Cerebellar cortex (tissue), 1 donor: Measurements from ENCODE around the gene POLK.
"Not testable (repeated sequence)": the region's sequence is repeated elsewhere in the genome, so short reads cannot be mapped to it uniquely, and the experiment has no call there.

Source experiments
- DNase-seq: peaks from one replicate; pipeline ENCODE4 v3.0.0-alpha.2; 2015; ENCODE audit warnings: low spot score

Gene POLK

DNA sequence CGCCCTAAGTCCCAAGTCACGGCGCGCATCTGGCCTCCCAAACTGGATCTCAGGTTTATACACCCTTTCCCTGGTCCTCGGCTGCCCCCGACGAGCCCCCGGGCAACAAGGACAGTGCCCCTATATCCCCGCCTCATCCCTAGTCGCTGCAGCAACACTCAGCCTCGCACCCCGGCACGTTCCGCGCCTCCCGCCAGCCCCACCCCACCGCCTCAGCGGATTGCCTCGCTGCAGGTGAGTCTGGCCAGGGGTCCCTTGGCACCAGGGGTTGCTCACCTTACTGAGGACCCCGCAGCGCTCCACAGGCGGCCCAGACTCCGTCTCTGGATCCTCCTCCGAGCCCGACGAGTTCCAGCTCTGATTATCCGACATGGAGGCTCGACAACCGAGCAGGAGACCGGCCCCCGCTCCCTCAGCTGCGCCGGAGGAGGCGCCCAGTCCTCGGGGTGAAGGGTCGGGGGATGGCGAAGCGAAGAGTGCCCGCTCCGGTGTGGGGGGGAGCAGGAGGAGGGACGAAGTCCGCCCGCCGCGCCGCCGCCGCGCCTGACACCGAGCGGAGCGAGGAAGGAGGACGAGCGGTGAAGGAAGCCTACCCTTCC lies 756 bp upstream of the POLK start:
- no peak for DNase-seq

DNA sequence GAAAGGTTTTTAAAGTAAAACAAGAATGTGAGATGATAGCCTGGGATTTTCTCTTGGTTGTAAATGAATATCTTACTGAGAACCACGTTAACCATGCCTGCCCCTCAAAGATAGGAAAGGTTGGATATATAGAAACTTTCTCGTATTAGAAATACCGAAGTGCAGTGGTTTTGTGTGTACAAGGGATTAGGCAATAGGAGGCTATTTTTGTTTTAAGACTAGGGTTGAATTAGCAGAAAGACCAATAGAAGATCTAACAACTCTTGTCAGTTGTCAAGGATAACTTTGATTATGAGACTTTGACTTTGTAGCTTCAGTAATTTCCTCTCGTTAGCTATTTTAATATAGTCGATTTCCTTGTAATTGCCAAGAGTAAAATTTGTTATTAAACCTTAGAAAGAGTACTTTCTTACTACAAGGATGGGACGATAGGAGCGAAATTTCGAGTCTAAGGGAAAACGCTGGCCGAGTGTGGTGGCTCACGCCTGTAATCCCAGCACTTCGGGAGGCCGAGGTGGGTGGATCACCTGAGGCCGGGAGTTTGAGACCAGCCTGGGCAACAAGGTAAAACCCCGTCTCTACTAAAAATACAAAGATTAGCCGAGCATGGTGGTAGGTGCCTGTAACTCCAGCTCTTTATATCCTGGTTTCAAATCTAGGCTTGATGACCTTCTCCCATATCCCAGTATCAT lies 838 bp downstream of the POLK start:
- DNase-seq: no peak

DNA sequence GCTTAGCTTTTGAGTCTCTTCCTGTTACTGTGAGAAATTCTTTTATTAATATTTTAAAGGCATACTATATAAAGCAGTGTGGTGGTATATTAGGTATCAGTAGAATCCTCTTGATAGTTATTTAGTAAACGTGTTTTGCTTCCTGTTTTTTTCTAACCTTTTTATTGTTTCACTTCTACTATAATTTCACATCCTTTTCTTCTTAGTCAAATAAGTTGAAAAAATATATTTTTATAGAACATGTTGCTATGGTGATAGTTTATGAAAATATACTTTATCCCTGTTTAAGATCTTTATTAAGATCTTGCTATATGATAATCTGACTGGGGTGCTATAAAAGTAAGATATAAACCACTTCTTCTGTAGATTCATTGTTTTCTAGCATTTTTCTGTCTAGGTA lies 2.1 kb downstream of the POLK start:
- no peak for DNase-seq

DNA sequence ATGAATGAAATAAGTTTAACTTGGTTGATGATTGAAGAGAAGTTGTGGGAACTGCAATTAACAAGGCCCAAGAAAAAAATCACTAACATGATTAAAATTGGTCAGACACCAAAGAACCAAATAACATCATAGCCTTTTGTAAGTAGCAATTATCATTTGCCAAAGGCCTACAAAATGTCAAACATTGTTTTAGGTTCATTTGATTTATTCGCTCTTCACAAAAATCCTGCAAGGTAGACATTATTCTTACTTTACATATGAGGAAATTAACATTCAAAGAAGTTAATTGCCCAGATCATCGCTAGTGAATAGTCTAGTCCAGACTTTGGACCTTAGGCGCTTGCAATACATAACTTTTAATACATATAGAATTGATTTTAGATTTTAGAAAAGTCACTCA lies 2.6 kb downstream of the POLK start:
- no peak for DNase-seq

DNA sequence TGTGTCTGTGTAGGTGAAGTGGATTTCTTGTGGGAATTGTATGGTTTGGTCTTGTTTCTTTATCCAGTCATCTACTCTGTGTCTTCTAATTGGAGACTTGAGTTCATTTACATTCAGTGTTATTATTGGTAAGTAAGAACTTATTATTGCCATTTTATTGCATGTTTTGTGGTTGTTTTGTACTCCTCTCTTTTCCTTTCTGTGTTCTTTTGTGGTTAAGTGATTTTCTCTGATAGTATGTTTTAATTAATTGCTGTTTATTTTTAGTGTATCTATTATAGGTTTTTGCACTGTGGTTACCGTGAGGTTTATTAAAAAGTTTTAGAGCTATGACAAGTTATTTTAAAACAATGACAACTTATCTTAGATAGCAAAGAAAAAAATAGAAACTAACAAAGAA lies 8.1 kb downstream of the POLK start:
- DNase-seq: no peak

DNA sequence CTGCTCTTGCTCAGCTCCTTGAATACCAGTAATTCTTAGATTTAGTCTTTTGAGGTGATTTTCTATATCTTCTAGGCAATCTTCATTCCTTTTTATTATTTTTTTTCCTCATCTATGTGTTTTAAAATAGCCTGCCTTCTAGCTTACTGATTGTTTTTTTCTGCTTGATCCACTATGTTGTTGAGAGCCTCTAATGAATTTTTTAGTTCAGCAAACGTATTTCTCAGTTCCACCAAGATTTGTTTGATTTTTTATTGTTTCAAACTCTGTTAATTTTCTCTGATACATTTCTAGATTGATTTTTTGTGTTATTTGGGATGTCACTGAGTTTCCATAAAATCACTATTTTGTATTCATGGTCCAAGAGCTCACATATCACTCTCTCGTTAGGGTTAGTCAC lies 9.5 kb downstream of the POLK start:
- DNase-seq: no peak

DNA sequence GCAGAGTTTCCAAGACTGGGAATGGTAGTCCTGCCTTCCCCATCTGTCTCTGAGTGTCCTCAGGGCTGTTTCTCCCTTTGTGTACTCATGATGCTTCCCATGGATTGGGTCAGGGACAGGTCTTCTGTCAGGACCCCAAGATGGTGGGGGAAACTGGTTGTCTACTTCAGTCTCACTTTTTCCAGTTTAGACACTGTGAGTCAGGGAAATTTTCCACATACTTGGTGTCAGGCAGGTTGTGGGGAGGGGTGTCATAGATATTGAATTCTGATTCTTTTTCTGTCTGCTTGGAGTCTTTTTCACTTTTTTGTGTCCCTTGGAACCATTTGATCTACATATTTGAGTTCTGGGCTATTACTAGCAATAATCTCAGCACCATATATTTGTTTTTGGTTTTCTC lies 10.3 kb downstream of the POLK start:
- no peak for DNase-seq

DNA sequence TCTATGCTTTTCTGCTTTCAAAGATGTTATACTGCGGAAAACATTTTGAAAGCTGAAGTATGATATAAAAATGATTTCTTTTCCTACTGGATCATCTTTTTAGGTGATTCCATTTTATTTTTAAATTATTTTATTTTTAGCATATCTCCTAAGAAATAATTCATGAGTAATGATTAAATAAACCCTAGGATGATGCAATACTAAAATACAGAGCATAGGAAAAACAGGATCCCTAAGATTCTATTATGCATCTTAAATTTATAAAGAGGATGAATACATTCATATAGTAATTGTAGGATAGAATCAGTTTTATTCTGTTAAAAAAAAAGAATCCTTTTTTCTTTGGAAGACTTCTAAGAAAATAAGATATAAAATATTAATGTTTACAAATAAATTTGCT lies 10.9 kb downstream of the POLK start:
- no peak for DNase-seq

DNA sequence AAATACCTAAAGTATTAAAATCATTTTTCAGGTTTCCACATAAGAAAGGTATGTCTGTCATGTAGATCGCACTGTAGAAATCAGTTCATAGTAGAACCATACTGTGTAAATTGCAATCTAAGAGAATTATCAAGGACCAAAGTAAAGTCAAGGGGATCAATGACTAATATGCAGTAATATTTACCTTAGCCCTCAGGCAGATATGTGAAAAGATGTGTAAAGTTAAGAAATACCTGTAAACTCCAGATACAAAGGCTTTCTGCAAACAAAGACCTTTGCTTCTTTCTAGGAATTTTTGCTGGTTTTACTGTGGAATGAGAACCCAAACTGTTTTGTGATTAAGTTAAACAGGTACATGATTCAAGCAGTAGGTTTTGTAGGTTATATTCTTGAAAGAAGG lies 11.6 kb downstream of the POLK start:
- DNase-seq: no peak

DNA sequence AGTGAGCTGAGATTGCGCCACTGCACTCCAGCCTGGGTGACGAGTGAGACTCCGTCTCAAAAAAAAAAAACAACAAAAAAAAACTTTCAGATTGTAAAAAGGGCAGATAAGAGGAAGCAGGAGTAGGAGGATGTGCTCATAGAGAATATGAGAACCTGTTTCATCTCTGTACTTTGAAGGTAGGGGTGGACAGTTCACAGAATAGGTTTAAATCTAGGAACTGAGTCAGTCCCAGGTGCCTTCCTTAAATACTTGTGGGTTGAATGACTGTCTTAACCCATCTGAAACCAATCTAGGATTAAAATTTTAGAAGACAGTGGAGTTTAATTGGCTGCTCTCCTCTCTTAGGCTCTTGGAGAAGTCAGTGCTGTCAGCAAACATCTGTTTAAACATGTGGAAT lies 12.4 kb downstream of the POLK start:
- DNase-seq: no peak

DNA sequence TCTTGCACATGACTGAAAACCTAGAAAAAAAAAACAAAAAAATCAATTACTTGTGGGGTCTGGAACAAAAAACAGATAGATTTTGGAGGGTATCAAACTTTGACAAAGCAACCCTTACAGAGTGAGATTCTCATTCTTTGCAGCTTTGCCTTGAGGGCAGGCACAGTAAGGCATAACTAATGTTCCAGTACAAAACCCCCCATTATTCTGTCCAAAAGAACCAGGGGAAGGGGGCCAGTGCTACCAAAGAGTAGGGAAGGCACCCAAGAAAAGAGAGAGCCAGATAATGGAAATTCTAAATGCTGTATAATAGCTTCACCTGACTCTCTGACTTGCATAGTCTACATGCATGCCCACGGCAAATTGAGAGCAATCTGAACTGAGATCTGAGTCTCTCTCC lies 12.9 kb downstream of the POLK start:
- no peak for DNase-seq

DNA sequence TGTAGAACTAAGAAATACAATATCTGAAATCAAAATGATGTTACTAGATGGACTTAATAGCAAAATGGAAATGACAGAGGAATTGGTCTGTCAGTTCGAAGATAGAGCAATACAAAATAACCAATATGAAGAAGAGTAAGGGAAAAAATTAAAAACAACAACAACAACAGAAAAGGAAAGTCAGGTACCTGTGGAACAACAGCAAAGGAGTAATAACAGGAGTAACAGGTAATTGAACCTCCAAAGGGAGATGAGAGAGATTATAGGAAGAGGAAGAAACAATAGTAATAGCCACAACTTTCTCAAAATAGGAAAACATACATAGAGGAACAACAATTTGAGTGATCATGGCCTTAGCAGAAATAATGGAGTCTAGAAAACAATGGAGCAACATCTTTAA lies 13.7 kb downstream of the POLK start:
- no peak for DNase-seq

DNA sequence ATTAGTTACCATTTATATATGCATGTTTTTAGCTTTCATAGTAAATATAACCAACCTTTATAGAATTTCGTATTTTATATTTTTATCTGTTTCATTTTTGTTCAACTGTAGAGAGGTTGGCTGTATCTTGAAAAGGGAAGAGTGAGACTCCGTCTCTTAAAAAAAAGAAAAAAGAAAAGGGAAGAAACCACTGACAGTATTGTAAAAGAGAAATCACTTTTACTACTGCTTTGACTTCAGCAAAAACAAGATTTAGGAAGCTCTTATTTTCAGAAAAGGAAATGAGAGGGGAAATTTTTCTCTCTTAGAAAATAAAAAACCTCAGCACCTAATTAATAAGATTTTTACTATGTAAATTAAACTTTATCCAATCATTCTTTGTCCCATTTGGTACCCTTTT lies 14.4 kb downstream of the POLK start:
- DNase-seq: no peak

DNA sequence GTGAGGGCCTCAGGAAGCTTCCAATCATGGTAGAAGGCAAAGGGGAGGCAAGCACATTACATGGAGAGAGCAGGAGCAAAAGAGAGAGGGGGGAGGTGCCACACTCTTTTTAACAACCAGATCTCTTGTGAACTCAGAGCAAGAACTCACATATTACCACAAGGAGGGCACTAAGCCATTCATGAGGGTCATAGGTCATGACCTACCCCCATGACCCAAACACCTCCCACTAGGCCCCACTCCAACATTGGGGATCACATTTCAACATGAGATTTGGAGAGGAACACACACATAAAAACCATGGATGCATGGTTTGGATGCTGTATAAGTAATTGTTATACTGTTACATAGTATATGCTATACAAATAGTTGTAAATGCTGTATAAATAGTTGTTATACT lies 17.5 kb downstream of the POLK start:
- no peak for DNase-seq

DNA sequence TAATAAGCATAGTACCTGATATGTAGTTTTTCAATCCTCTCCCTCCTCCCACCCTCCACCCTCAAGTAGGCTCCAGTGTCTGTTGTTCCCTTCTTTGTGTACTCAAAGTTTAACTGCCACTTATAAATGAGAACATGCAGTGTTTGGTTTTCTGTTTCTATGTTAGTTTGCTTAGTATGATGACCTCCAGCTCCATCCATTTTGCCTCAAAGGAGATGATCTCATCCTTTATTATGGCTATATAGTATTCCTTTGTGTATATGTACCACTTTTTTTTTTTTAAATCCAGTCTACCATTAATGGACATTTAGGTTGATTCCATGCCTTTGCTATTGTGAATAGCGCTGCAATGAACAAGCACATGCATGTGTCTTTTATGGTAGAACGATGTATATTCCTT lies 20.5 kb downstream of the POLK start:
- no peak for DNase-seq

DNA sequence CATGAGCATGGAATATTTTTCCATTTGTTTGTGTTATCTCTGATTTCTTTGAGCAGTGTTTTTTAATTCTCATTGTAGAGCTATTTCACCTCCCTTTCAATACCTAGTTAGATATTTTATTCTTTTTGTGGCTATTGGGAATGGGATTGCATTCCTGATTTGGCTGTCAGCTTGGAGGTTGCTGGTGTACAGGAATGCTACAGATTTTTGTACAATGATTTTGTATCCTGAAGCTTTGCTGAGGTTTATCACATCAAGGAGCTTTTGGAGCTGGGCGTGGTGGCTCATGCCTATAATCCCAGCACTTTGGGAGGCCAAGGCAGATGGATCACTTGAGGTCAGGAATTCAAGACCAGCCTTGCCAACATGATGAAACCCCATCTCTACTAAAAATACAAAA lies 22.0 kb downstream of the POLK start:
- DNase-seq: not testable (repeated sequence)

DNA sequence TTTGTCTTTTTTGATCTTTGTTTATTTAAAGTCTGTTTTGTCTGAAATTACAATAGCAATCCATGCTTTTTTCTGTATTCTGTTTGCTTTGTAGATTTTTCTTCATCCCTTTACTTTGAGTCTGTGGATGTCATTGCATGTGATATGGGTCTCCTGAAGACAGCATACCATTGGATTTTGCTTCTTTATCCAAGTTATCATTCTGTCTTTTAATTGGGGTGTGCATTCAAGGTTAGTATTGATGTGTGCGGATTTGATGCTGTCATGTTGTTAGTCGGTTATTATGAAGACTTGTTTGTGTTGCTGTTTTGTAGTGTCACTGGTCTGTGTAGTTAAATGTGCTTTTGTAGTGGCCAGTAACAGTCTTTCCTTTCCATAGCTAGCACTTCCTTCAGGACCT lies 23.0 kb downstream of the POLK start:
- no peak for DNase-seq

DNA sequence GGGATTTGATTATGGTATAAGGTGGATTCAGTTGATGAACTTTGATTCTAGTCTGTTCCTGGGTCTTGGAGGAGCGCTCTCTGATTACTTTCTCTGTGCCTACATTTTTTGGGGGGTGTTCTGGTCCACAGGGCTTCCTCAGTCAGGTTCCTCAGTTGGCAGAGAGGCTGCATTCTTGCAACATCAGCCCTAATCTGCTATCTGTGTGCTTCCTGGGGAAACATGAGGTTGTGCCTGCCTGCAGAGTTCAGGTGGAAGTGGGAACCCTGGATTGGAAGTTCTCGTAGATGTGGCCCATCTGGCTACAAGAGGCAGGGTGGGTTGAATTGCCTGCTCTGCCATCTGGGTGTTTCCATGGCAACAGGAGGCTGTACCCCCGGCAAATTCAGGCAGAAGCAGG lies 24.5 kb downstream of the POLK start:
- no peak for DNase-seq

DNA sequence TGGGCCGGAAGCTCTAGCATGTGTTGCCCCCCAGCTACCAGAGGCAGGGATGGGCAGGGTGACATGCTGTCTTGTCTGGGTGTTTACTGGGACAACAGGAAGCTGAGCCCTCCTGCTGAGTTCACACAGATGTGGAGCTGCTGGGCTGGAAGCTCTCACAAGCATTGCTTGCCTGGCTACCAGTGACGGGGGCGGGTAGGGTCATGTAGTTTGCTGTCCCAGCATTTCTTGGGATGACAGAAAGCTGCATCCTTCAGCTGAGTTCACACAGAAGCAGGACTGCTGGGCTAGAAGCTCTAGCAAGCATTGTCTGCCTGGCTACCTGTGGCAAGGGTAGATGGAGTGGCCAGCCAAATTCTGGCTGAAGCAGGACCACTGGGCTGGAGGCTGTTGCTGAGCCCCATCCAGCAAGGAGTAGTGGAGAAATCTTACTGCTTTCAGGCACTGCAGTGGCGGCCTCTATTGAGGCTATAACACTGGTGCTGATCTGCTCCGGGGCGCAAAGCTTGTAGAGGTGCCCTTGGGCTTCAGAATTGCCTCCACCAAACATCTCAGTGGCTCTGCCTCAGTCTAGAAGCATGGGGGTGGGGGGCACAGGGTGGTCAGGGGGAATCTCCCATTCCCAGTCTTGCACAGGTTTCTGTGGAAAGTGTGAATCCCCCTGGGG lies 25.1 kb downstream of the POLK start:
- DNase-seq: no peak

DNA sequence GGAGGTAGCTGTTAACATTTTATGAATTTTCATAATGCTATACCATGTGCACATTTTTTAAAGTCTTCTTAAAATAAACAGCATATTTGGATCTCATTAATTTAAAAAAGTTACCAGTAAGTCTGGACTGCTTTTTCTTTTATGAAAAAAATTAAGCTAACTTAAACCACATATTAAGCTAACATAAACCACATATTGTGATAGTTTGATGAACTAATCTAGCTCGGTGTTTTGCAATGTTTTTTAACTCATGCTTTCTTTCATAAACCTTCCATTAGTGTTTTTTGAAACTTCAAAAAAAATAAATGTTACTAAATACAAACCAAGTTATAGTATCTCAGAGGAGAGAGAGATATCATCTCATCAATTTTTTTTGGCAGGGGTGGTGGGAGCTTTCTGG lies 26.5 kb downstream of the POLK start:
- no peak for DNase-seq

DNA sequence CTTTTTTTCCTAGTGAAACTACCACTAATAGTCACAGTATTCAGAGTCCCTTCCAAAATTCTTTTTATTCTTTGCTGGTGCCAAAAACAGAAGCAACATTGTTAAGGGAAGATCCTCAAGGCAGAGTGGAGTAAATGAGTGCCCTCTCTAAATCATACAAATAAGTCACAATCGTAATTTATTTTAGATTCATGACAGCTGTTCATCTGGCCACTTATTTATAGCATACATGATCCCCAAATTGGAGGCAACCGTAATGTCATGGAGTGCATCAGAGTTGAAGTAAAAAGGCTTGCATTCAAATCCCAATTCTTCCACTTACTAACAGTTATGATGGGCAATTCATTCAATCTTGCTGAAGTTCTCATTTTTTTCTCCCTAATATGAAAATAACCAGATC lies 33.4 kb downstream of the POLK start:
- DNase-seq: no peak

DNA sequence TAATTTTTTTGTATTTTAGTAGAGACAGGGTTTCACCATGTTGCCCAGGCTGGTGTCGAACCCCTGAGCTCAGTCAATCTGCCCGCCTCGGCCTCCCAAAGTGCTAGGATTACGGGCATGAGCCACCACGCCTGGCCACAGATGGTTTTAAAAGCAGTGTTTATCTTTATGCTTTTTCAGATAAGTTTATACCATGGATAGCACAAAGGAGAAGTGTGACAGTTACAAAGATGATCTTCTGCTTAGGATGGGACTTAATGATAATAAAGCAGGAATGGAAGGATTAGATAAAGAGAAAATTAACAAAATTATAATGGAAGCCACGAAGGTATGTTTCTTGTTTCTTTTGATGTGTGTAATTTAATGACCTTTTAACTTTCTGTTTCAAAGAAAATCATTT lies 35.1 kb downstream of the POLK start:
- DNase-seq: no peak

DNA sequence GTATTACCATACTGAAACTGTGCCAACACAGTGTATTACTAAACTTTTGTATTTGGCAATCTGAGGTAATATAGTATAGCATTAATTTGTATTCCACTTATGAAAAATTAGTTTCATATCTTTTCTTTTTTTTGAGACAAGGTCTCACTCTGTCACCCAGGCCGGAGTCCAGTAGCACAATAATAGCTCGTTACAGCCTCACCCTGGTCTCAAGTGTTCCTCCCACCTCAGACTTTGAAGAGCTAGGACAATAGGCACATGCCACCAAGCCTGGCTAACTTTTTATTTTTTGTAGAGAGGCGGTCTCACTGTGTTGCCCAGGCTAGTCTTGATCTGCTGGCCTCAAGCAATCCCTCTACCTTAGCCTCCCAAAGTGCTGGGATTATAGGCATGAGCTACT lies 36.1 kb downstream of the POLK start:
- no peak for DNase-seq

DNA sequence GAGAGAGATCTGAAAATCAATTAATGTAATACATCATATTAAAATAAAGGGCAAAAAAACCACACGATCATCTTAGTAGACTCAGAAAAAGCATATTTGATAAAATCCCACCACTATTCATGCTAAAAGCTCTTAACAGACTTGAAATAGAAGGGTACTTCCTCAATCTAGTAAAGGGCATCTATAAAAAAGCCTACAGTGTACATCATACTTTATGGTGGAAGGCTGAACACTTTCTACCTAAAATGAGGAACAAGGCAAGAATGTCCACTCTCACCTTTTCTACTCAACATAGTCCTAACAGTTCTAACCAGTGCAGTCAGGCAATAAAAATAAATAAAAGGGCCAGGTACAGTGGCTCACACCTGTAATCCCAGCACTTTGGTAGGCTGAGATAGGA lies 38.9 kb downstream of the POLK start:
- DNase-seq: no peak
